H1 (cell line): ENCODE measurements around the gene DAW1. TPM values are rescaled to one million over a fixed set of nuclear protein-coding genes. Genes with fewer than 3 reads are reported as not detected.

Experiments used
- CTCF ChIA-PET: fragments of 300-600 bp; sonication (Branson Sonifier 250); formaldehyde crosslinking; loops from one replicate; lab custom pipeline; 2021; ENCODE audit not compliant: partially characterized antibody; lab: Charles Lee
- POLR2A ChIA-PET: fragments of 300-600 bp; sonication (Branson Sonifier 250); formaldehyde crosslinking; loops from one replicate; lab custom pipeline; 2021; ENCODE audit warnings: inconsistent platforms; ENCODE audit not compliant: partially characterized antibody; lab: Charles Lee
- DNase-seq, 2 experiments: peaks; one replicate each; pipeline versions ENCODE4 v3.0.0 to v3.0.0-alpha.2; 2010 to 2022; ENCODE audit warnings: low spot score in 2 of 2, low read depth in 1 of 2, mixed read lengths in 1 of 2
- FAIRE-seq: peaks from 2 replicates; lab custom pipeline; 2011; peaks lifted over from hg19 to GRCh38; lab: Jason Lieb, UNC
- H2AFZ ChIP-seq: 2 replicates; pipeline ENCODE4 v1.8.1; 2012; ENCODE audit warnings: low read length, inconsistent platforms
- H2AK5ac ChIP-seq: 2 replicates; pipeline ENCODE4 v1.6.1; 2013; ENCODE audit warnings: low read depth, low read length
- H2BK120ac ChIP-seq: replicated peaks from 2 replicates; pipeline ENCODE3; 2013; ENCODE audit warnings: low read depth, low read length, inconsistent platforms
- H2BK12ac ChIP-seq: 2 replicates; pipeline ENCODE4 v1.6.1; 2013; ENCODE audit warnings: low read depth, low read length
- H2BK15ac ChIP-seq: 2 replicates; pipeline ENCODE4 v1.6.1; 2013; ENCODE audit warnings: low read length
- H2BK20ac ChIP-seq: 2 replicates; pipeline ENCODE4 v1.6.1; 2013; ENCODE audit warnings: low read length
- H2BK5ac ChIP-seq: 2 replicates; pipeline ENCODE4 v1.6.1; 2013; ENCODE audit warnings: low read depth, low read length
- H3K14ac ChIP-seq: 2 replicates; pipeline ENCODE4 v1.6.1; 2013; ENCODE audit warnings: inconsistent platforms; ENCODE audit not compliant: insufficient read length
- H3K18ac ChIP-seq: 2 replicates; pipeline ENCODE4 v1.6.1; 2013; ENCODE audit warnings: low read length; ENCODE audit errors: extremely low read depth
- H3K23ac ChIP-seq: 2 replicates; pipeline ENCODE4 v1.6.1; 2013; ENCODE audit warnings: inconsistent platforms; ENCODE audit not compliant: insufficient read length
- H3K23me2 ChIP-seq: 2 replicates; pipeline ENCODE4 v1.6.1; 2013; ENCODE audit warnings: low read depth, low read length
- H3K27ac ChIP-seq: 2 replicates; pipeline ENCODE4 v1.6.1; 2011; ENCODE audit warnings: low read depth, low read length, inconsistent platforms
- H3K27me3 ChIP-seq, 4 experiments: replicated peaks in 1 of 4; 1 replicate in 1 of 4; 2 replicates in 3 of 4; pipeline versions ENCODE4 v1.6.1 to v1.8.1; 2011 to 2013; ENCODE audit warnings: low read length in 3 of 4, mild to moderate bottlenecking in 3 of 4, inconsistent platforms in 2 of 4, mixed read lengths in 2 of 4, moderate library complexity in 1 of 4; ENCODE audit not compliant: control insufficient read depth in 3 of 4, insufficient read depth in 3 of 4; ENCODE audit errors: extremely low read depth in 1 of 4
- H3K36me3 ChIP-seq, 4 experiments: 2 replicates each; pipeline versions ENCODE4 v1.6.1 to v1.8.1; 2011 to 2013; ENCODE audit warnings: mild to moderate bottlenecking in 4 of 4, low read length in 3 of 4, moderate library complexity in 2 of 4, control low read depth in 1 of 4, inconsistent platforms in 1 of 4; ENCODE audit not compliant: insufficient read depth in 4 of 4, control insufficient read depth in 2 of 4
- H3K4ac ChIP-seq: replicated peaks from 2 replicates; pipeline ENCODE3; 2013; ENCODE audit warnings: low read length, low read depth, mixed read lengths, inconsistent platforms; ENCODE audit not compliant: insufficient read length
- H3K4me1 ChIP-seq, 4 experiments: replicated peaks in 1 of 4; 1 replicate in 1 of 4; 2 replicates in 3 of 4; pipeline versions ENCODE4 v1.6.1 to v1.8.1; 2011 to 2013; ENCODE audit warnings: low read length in 3 of 4, inconsistent platforms in 2 of 4, mixed read lengths in 1 of 4; ENCODE audit not compliant: insufficient read depth in 4 of 4, control insufficient read depth in 3 of 4
- H3K4me2 ChIP-seq, 2 experiments: 2 replicates each; pipeline versions ENCODE4 v1.6.1 to v1.8.1; 2011 to 2013; ENCODE audit warnings: low read depth in 2 of 2, low read length in 2 of 2, control low read depth in 1 of 2, inconsistent platforms in 1 of 2, mild to moderate bottlenecking in 1 of 2; ENCODE audit not compliant: insufficient read depth in 1 of 2
- H3K4me3 ChIP-seq, 4 experiments: fragments of 200-600, 300-600 bp in 1 of 4; sonication (generic), shearing (Covaris generic), sonication (Bioruptor Twin) in 1 of 4; 2 replicates each; pipeline versions ENCODE4 v1.5.1 to v1.8.1; 2011 to 2016; ENCODE audit warnings: low read length in 4 of 4, low read depth in 3 of 4, control low read depth in 2 of 4, inconsistent platforms in 2 of 4, mild to moderate bottlenecking in 2 of 4, mixed read lengths in 1 of 4, moderate library complexity in 1 of 4; ENCODE audit not compliant: insufficient read depth in 2 of 4; ENCODE audit errors: extremely low read depth in 1 of 4
- H3K56ac ChIP-seq: replicated peaks from 2 replicates; pipeline ENCODE3; 2013; ENCODE audit warnings: low read depth, mild to moderate bottlenecking, mixed read lengths, low read length, inconsistent platforms; ENCODE audit not compliant: insufficient read length
- H3K79me1 ChIP-seq: 2 replicates; pipeline ENCODE4 v1.6.1; 2013; ENCODE audit warnings: low read depth, low read length, control low read depth
- H3K79me2 ChIP-seq, 2 experiments: 2 replicates each; pipeline versions ENCODE4 v1.6.1 to v1.8.1; 2012 to 2013; ENCODE audit warnings: low read length in 2 of 2, mild to moderate bottlenecking in 2 of 2, inconsistent platforms in 1 of 2; ENCODE audit not compliant: insufficient read depth in 2 of 2, control insufficient read depth in 1 of 2
- H3K9ac ChIP-seq, 4 experiments: replicated peaks in 1 of 4; 1 replicate in 1 of 4; 2 replicates in 3 of 4; pipeline versions ENCODE4 v1.6.1 to v1.8.1; 2011 to 2013; ENCODE audit warnings: low read depth in 3 of 4, low read length in 3 of 4, control low read depth in 2 of 4, mild to moderate bottlenecking in 2 of 4, moderate library complexity in 2 of 4, inconsistent platforms in 1 of 4; ENCODE audit errors: extremely low read depth in 1 of 4
- H3K9me3 ChIP-seq, 2 experiments: 2 replicates each; pipeline versions ENCODE4 v1.6.1 to v1.8.1; 2012 to 2013; ENCODE audit warnings: mild to moderate bottlenecking in 2 of 2, moderate library complexity in 2 of 2, control low read depth in 1 of 2, inconsistent platforms in 1 of 2, low read depth in 1 of 2, low read length in 1 of 2, mixed read lengths in 1 of 2; ENCODE audit not compliant: insufficient read depth in 2 of 2
- H4K20me1 ChIP-seq, 2 experiments: replicated peaks in 1 of 2; 2 replicates each; pipeline versions ENCODE3 to v1.8.1; 2011 to 2013; ENCODE audit warnings: inconsistent platforms in 2 of 2, low read length in 2 of 2, mild to moderate bottlenecking in 1 of 2; ENCODE audit not compliant: insufficient read depth in 2 of 2, control insufficient read depth in 1 of 2
- H4K5ac ChIP-seq: 2 replicates; pipeline ENCODE4 v1.6.1; 2013; ENCODE audit warnings: low read length, low read depth, mixed read lengths, inconsistent platforms; ENCODE audit not compliant: insufficient read length
- H4K8ac ChIP-seq: 2 replicates; pipeline ENCODE4 v1.8.0; 2013; ENCODE audit warnings: mild to moderate bottlenecking, moderate library complexity, low read length, inconsistent platforms; ENCODE audit not compliant: insufficient read depth; ENCODE audit errors: extremely low read depth
- H4K91ac ChIP-seq: replicated peaks from 2 replicates; pipeline ENCODE3; 2013; ENCODE audit warnings: low read length, mixed read lengths, inconsistent platforms; ENCODE audit not compliant: insufficient read length
- ASH2L ChIP-seq: fragments of 200-600, 300-600 bp; sonication (generic); IDR thresholded peaks from one replicate; pipeline ENCODE4 v1.7.1; 2017; ENCODE audit warnings: low read length
- BACH1 ChIP-seq: IDR thresholded peaks from 2 replicates; pipeline ENCODE4 v1.6.1; 2012; ENCODE audit warnings: low read length, improper control_type of control experiment
- CEBPB ChIP-seq: IDR thresholded peaks from 2 replicates; pipeline ENCODE4 v1.6.1; 2012; ENCODE audit warnings: low read depth, low read length
- CTBP2 ChIP-seq: IDR thresholded peaks from 2 replicates; pipeline ENCODE4 v1.7.0; 2011; ENCODE audit warnings: borderline replicate concordance, mild to moderate bottlenecking, moderate library complexity, mixed read lengths, low read length; ENCODE audit not compliant: insufficient read depth, insufficient read length
- EZH2 ChIP-seq: fragments of 200-600 bp; sonication (generic); IDR thresholded peaks from 2 replicates; pipeline ENCODE4 v1.7.1; 2012; ENCODE audit warnings: low read depth, mild to moderate bottlenecking, moderate library complexity, low read length, inconsistent platforms; ENCODE audit not compliant: severe bottlenecking
- GABPA ChIP-seq: IDR thresholded peaks from 2 replicates; pipeline ENCODE4 v1.6.1; 2011; ENCODE audit warnings: mild to moderate bottlenecking, low read length, moderate library complexity, borderline replicate concordance; ENCODE audit not compliant: insufficient read depth
- NANOG ChIP-seq: IDR thresholded peaks from 2 replicates; pipeline ENCODE4 v1.6.1; 2011; ENCODE audit warnings: low read length, low read depth, mild to moderate bottlenecking, inconsistent platforms; ENCODE audit not compliant: insufficient read depth, poor library complexity, severe bottlenecking
- NRF1 ChIP-seq: IDR thresholded peaks from 2 replicates; pipeline ENCODE4 v1.6.1; 2011; ENCODE audit warnings: mild to moderate bottlenecking, low read depth, low read length, improper control_type of control experiment
- POU5F1 ChIP-seq: IDR thresholded peaks from 2 replicates; pipeline ENCODE4 v1.6.1; 2011; ENCODE audit warnings: low read depth, mild to moderate bottlenecking, low read length, moderate library complexity
- SIRT6 ChIP-seq: IDR thresholded peaks from one replicate; pipeline ENCODE4 v1.7.1; 2012; ENCODE audit warnings: low read length, inconsistent platforms
- SIX5 ChIP-seq: IDR thresholded peaks from 2 replicates; pipeline ENCODE4 v1.6.1; 2011; ENCODE audit warnings: mild to moderate bottlenecking, low read depth, low read length
- TAF1 ChIP-seq: IDR thresholded peaks from 2 replicates; pipeline ENCODE4 v1.6.1; 2011; ENCODE audit warnings: mild to moderate bottlenecking, low read depth, low read length
- TCF12 ChIP-seq: IDR thresholded peaks from 2 replicates; pipeline ENCODE4 v1.6.1; 2011; ENCODE audit warnings: low read depth, mild to moderate bottlenecking, low read length
- WGBS, 2 experiments: shearing (Covaris generic) in 1 of 2; methylation state at CpG; one replicate each; pipeline versions ENCODE4 v1.1.6 to v1.1.7; 2013 to 2015; ENCODE audit warnings: low lambda C conversion rate in 2 of 2, mixed read lengths in 2 of 2, inconsistent platforms in 1 of 2, low coverage in 1 of 2, missing lambda C conversion rate in 1 of 2; ENCODE audit not compliant: insufficient replicate concordance in 2 of 2, insufficient coverage in 1 of 2, insufficient read length in 1 of 2; ENCODE audit errors: extremely low coverage in 1 of 2, missing lambda C conversion rate in 1 of 2; 5-methylcytosine and 5-hydroxymethylcytosine counted together
- polyA plus RNA-seq, 7 experiments: library from polyadenylated mRNA; depleted of rRNA in 3 of 7; stranded (reverse) in 5 of 7; unstranded in 2 of 7; fragments of >200 nt in 5 of 7; fragments of 200-250 nt in 2 of 7; gene quantifications; 1 replicate in 5 of 7; 2 replicates in 1 of 7; 4 replicates in 1 of 7; pipeline versions ENCODE4 v1.2.1 to v1.2.3, GENCODE V29; 2011 to 2013; ENCODE audit warnings: missing spikeins in 2 of 7, mixed read lengths in 2 of 7
- total RNA-seq: library from RNA; stranded (reverse); fragmentation: NEBNext Ultra II Directional; extraction: Animal tissue kit (Norgen Biotek cat#: 25700); gene quantifications from 2 replicates; pipeline ENCODE4 v1.2.1, GENCODE V29; 2021

Gene DAW1
- total and polyA plus RNA-seq, 2 of the 8 experiments (the other 6 are each of a cell fraction or from before 2014, with no cell fraction given) = 0.44 to 1.4 TPM

GRCh38 chr2:227908266-227909054 lies 37.0 kb downstream of the DAW1 start:
- H3K18ac ChIP-seq = no peak overlapping the region
- no peaks in the 10 kb centered on the region for H3K9me3 ChIP-seq
- no peak overlapping the region for H2AK5ac ChIP-seq
- H3K4me1 ChIP-seq = no peaks in the 10 kb centered on the region
- no peak overlapping the region for H2BK120ac ChIP-seq
- no peak overlapping the region for H3K14ac ChIP-seq
- H4K8ac ChIP-seq = no peak overlapping the region
- H4K91ac ChIP-seq = no peak overlapping the region
- H3K27ac ChIP-seq = no peak overlapping the region
- no peak overlapping the region for H3K4me2 ChIP-seq
- no peaks in the 10 kb centered on the region for H3K36me3 ChIP-seq
- no peaks in the 10 kb centered on the region for H4K20me1 ChIP-seq
- no peak overlapping the region for H2BK15ac ChIP-seq
- H3K23ac ChIP-seq = no peak overlapping the region
- DNase-seq (no peak), FAIRE-seq (no peak)
- H3K9ac ChIP-seq = no peak overlapping the region
- H4K5ac ChIP-seq = no peak overlapping the region
- H3K56ac ChIP-seq = no peak overlapping the region
- CTCF ChIA-PET = interaction anchor here (0.6 kb wide), 1 partner anchor 15 kb away, joined by 3 read pairs; no protein-coding TSS in a partner anchor
- H2AFZ ChIP-seq = no peak overlapping the region
- POLR2A ChIA-PET = no interaction called here
- H3K23me2 ChIP-seq = no peaks in the 10 kb centered on the region
- no peak overlapping the region for H2BK5ac ChIP-seq
- H2BK20ac ChIP-seq = no peak overlapping the region
- no peak overlapping the region for H2BK12ac ChIP-seq
- H3K27me3 ChIP-seq = no peaks in the 10 kb centered on the region
- no peaks in the 10 kb centered on the region for H3K79me1 ChIP-seq
- no peak overlapping the region for H3K4me3 ChIP-seq
- H3K4ac ChIP-seq = no peak overlapping the region
- H3K79me2 ChIP-seq = no peaks in the 10 kb centered on the region
- WGBS, 2 experiments = 90% methylated on average over 7 of the region's 7 CpGs; no CpG with 5 or more reads in 1 of the 2 experiments
- TF ChIP-seq ASH2L = no peak
- TF ChIP-seq POU5F1 = no peak
- no peak for TF ChIP-seq TAF1
- no peak for TF ChIP-seq TCF12
- no peak for TF ChIP-seq GABPA
- no peak for TF ChIP-seq NRF1
- no peak for TF ChIP-seq BACH1
- no peak for TF ChIP-seq CTBP2
- TF ChIP-seq CEBPB = no peak
- no peak for TF ChIP-seq SIRT6
- TF ChIP-seq EZH2 = no peak
- TF ChIP-seq NANOG = no peak
- TF ChIP-seq SIX5 = no peak
